GM15510 (cell line): ENCODE results near the gene SUPT16H.

Experiments
- POLR2A ChIP-seq: IDR thresholded peaks from 3 replicates; pipeline ENCODE4 v1.6.1; 2011; ENCODE audit warnings: borderline replicate concordance; ENCODE audit not compliant: insufficient read length; ENCODE audit errors: extremely low read depth

SUPT16H gene

GRCh38 chr14:21383848-21384493, at the start of gene SUPT16H:
Gene SUPT16H (minus strand): TSS chr14:21384019. CDS start chr14:21383927, 92 bp downstream.
- peak; percentile 66 for TF ChIP-seq POLR2A

GRCh38 chr14:21431126-21431525, 47.3 kb upstream of the SUPT16H start:
- no peak for TF ChIP-seq POLR2A

GRCh38 chr14:21428930-21429329, 45.1 kb upstream of the SUPT16H start:
- TF ChIP-seq POLR2A, result no peak

GRCh38 chr14:21426692-21427091, 42.9 kb upstream of the SUPT16H start:
- TF ChIP-seq POLR2A, result no peak

- TF ChIP-seq POLR2A, result no peak
These were observed 35.7 kb upstream of the SUPT16H start for GRCh38 chr14:21419528-21419927.

- no peak for TF ChIP-seq POLR2A
These were observed 31.5 kb upstream of the SUPT16H start for GRCh38 chr14:21415329-21415728.

GRCh38 chr14:21414137-21414631, 30.4 kb upstream of the SUPT16H start:
- TF ChIP-seq POLR2A, result no peak

- TF ChIP-seq POLR2A, result no peak
These were observed 24.3 kb upstream of the SUPT16H start for GRCh38 chr14:21408147-21408546.

- no peak for TF ChIP-seq POLR2A
These were observed 22.4 kb upstream of the SUPT16H start for GRCh38 chr14:21406213-21406612.

GRCh38 chr14:21405097-21405496, 21.3 kb upstream of the SUPT16H start:
- no peak for TF ChIP-seq POLR2A

- no peak for TF ChIP-seq POLR2A
These were observed 15.6 kb upstream of the SUPT16H start for GRCh38 chr14:21399311-21399870.

- no peak for TF ChIP-seq POLR2A
These were observed 15.1 kb upstream of the SUPT16H start for GRCh38 chr14:21398901-21399300.

- no peak for TF ChIP-seq POLR2A
These were observed 11.6 kb upstream of the SUPT16H start for GRCh38 chr14:21395450-21395849.

GRCh38 chr14:21385188-21385904, 1.5 kb upstream of the SUPT16H start:
- no peak for TF ChIP-seq POLR2A

GRCh38 chr14:21384494-21384851, 654 bp upstream of the SUPT16H start:
- TF ChIP-seq POLR2A, result no peak

- no peak for TF ChIP-seq POLR2A
These were observed 652 bp downstream of the SUPT16H start for GRCh38 chr14:21382886-21383847.

GRCh38 chr14:21382095-21382494, 1.7 kb downstream of the SUPT16H start:
- no peak for TF ChIP-seq POLR2A
